IMR-90 (cell line): ENCODE measurements around the gene GLUD1. TPM values are rescaled to one million over a fixed set of nuclear protein-coding genes. Genes with fewer than 3 reads are reported as not detected.

ENCODE experiments used
- ATAC-seq: fragments of 200-7000 bp; cut with Tn5 transposase; 2 replicates; pipeline ENCODE4 v1.9.1; 2020; ENCODE audit warnings: low read depth, mild to moderate bottlenecking, moderate library complexity
- BruUV-seq: library from RNA; stranded (reverse); fragments of 400-500 nt; replicated peaks from 2 replicates; lab custom pipeline; 2021; lab: Mats Ljungman, UMichigan
- CTCF ChIA-PET: fragments of 300-600 bp; formaldehyde crosslinking; extraction: SDS; loops from one replicate; lab custom pipeline; 2021; ENCODE audit warnings: antibody characterized with exemption; lab: Yijun Ruan, JAX
- POLR2A ChIA-PET: fragments of 300-600 bp; sonication (Branson Sonifier 250); formaldehyde crosslinking; loops from one replicate; lab custom pipeline; 2022; ENCODE audit warnings: antibody characterized with exemption; ENCODE audit not compliant: unreplicated experiment; lab: Charles Lee
- DNase-seq: peaks from one replicate; pipeline ENCODE4 v3.0.0; 2013
- H2AFZ ChIP-seq: replicated peaks from 2 replicates; pipeline ENCODE3; 2013; ENCODE audit warnings: low read length, mild to moderate bottlenecking; ENCODE audit not compliant: poor library complexity
- H2AK5ac ChIP-seq: 2 replicates; pipeline ENCODE4 v1.6.1; 2013; ENCODE audit warnings: low read depth, low read length, inconsistent platforms
- H2AK9ac ChIP-seq: replicated peaks from 2 replicates; pipeline ENCODE3; 2013; ENCODE audit warnings: mild to moderate bottlenecking, low read depth, low read length, moderate library complexity; ENCODE audit not compliant: poor library complexity
- H2BK120ac ChIP-seq: 2 replicates; pipeline ENCODE4 v1.6.1; 2013; ENCODE audit warnings: low read depth, low read length, inconsistent platforms
- H2BK15ac ChIP-seq: 3 replicates; pipeline ENCODE4 v1.6.1; 2013; ENCODE audit warnings: low read depth, low read length, inconsistent platforms
- H2BK20ac ChIP-seq: 2 replicates; pipeline ENCODE4 v1.6.1; 2013; ENCODE audit warnings: low read depth, mild to moderate bottlenecking, inconsistent platforms, low read length, moderate library complexity
- H2BK5ac ChIP-seq: 2 replicates; pipeline ENCODE4 v1.6.1; 2013; ENCODE audit warnings: mild to moderate bottlenecking, low read depth, low read length, inconsistent platforms; ENCODE audit not compliant: poor library complexity, severe bottlenecking
- H3K14ac ChIP-seq: replicated peaks from 2 replicates; pipeline ENCODE4 v1.6.1; 2013; ENCODE audit warnings: low read depth, low read length, inconsistent platforms
- H3K18ac ChIP-seq: 2 replicates; pipeline ENCODE4 v1.6.1; 2013; ENCODE audit warnings: low read depth, low read length, control low read depth
- H3K23ac ChIP-seq: 2 replicates; pipeline ENCODE4 v1.6.1; 2013; ENCODE audit warnings: low read depth, low read length, inconsistent platforms
- H3K27ac ChIP-seq: 2 replicates; pipeline ENCODE4 v1.5.1; 2013; ENCODE audit warnings: mild to moderate bottlenecking, control low read depth, low read length; ENCODE audit not compliant: insufficient read depth
- H3K27me3 ChIP-seq: 2 replicates; pipeline ENCODE4 v1.6.1; 2013; ENCODE audit warnings: low read length; ENCODE audit not compliant: control insufficient read depth, insufficient read depth
- H3K36me3 ChIP-seq: 2 replicates; pipeline ENCODE4 v1.6.1; 2013; ENCODE audit warnings: low read length, mixed read lengths; ENCODE audit not compliant: control insufficient read depth, insufficient read depth
- H3K4ac ChIP-seq: 2 replicates; pipeline ENCODE4 v1.6.1; 2013; ENCODE audit warnings: low read depth, low read length, inconsistent platforms
- H3K4me1 ChIP-seq: 2 replicates; pipeline ENCODE4 v1.6.1; 2013; ENCODE audit warnings: low read length, mixed read lengths; ENCODE audit not compliant: control insufficient read depth, insufficient read depth
- H3K4me2 ChIP-seq: 2 replicates; pipeline ENCODE4 v1.6.1; 2013; ENCODE audit warnings: low read depth, mild to moderate bottlenecking, control low read depth, low read length, moderate library complexity
- H3K4me3 ChIP-seq: 2 replicates; pipeline ENCODE4 v1.5.1; 2013; ENCODE audit warnings: low read depth, mild to moderate bottlenecking, control low read depth, low read length, moderate library complexity; ENCODE audit not compliant: insufficient read depth
- H3K56ac ChIP-seq: 2 replicates; pipeline ENCODE4 v1.6.1; 2013; ENCODE audit warnings: low read length, inconsistent platforms; ENCODE audit not compliant: insufficient read depth; ENCODE audit errors: extremely low read depth
- H3K79me1 ChIP-seq, 2 experiments: 2 replicates each; pipeline ENCODE4 v1.6.1; 2013; ENCODE audit warnings: low read length in 2 of 2, inconsistent platforms in 1 of 2, low read depth in 1 of 2
- H3K9ac ChIP-seq: 2 replicates; pipeline ENCODE4 v1.6.1; 2013; ENCODE audit warnings: low read depth, low read length, control low read depth
- H3K9me1 ChIP-seq: 2 replicates; pipeline ENCODE4 v1.6.1; 2013; ENCODE audit warnings: low read length, inconsistent platforms; ENCODE audit not compliant: insufficient read depth
- H3K9me3 ChIP-seq: 2 replicates; pipeline ENCODE4 v1.6.1; 2013; ENCODE audit warnings: low read length; ENCODE audit not compliant: control insufficient read depth, insufficient read depth
- H4K20me1 ChIP-seq: 2 replicates; pipeline ENCODE4 v1.6.1; 2013; ENCODE audit warnings: low read length, inconsistent platforms; ENCODE audit not compliant: insufficient read depth
- H4K5ac ChIP-seq: 2 replicates; pipeline ENCODE4 v1.6.1; 2013; ENCODE audit warnings: mild to moderate bottlenecking, low read depth, low read length, control low read depth
- H4K8ac ChIP-seq, 2 experiments: 2 replicates each; pipeline ENCODE4 v1.6.1; 2013; ENCODE audit warnings: low read depth in 2 of 2, low read length in 2 of 2, control low read depth in 1 of 2, inconsistent platforms in 1 of 2
- H4K91ac ChIP-seq: 2 replicates; pipeline ENCODE4 v1.6.1; 2013; ENCODE audit warnings: low read depth, low read length, inconsistent platforms; ENCODE audit not compliant: insufficient read depth
- CEBPB ChIP-seq: IDR thresholded peaks from 2 replicates; pipeline ENCODE4 v1.6.1; 2012; ENCODE audit warnings: low read depth, low read length, improper control_type of control experiment
- POLR2A ChIP-seq: IDR thresholded peaks from 2 replicates; pipeline ENCODE4 v1.6.1; 2012; ENCODE audit warnings: mild to moderate bottlenecking, low read depth, low read length
- SMC3 ChIP-seq: fragments of 150-350 bp; IDR thresholded peaks from 2 replicates; pipeline ENCODE4 v1.6.1; 2016; ENCODE audit warnings: low read depth, mild to moderate bottlenecking, antibody characterized with exemption, low read length, moderate library complexity
- WGBS, 2 experiments: methylation state at CpG; one replicate each; pipeline versions ENCODE4 v1.1.5 to v1.1.7; 2013; ENCODE audit warnings: missing lambda C conversion rate in 2 of 2; ENCODE audit not compliant: insufficient read length in 1 of 2; ENCODE audit errors: extremely low coverage in 2 of 2; 5-methylcytosine and 5-hydroxymethylcytosine counted together
- dilution Hi-C: fragments of 300-500 bp; cut with HindIII; formaldehyde crosslinking; loops from one replicate; pipeline ENCODE4 v1.14.3; 2018; ENCODE audit warnings: low sequenced_read_pairs; ENCODE audit not compliant: unreplicated experiment
- in situ Hi-C: fragments of 300-500 bp; cut with MboI; formaldehyde crosslinking; loops from 3 replicates; pipeline ENCODE4 v1.14.3; 2019; ENCODE audit warnings: low sequenced_read_pairs, inconsistent platforms, mixed read lengths
- intact Hi-C: fragments of 100-400 bp; cut with micrococcal nuclease; formaldehyde crosslinking; loops from 2 replicates; pipeline ENCODE4 v1.10.0; 2022
- polyA plus RNA-seq, 3 experiments: library from polyadenylated mRNA; depleted of rRNA; stranded (reverse); fragments of >200 nt; gene quantifications; 2 replicates each; pipeline ENCODE4 v1.2.3, GENCODE V29; 2012; ENCODE audit warnings: low replicate concordance in 1 of 3
- total RNA-seq: library from RNA; depleted of rRNA; stranded (reverse); fragments of >200 nt; gene quantifications from 2 replicates; pipeline ENCODE4 v1.2.3, GENCODE V29; 2012

Gene GLUD1
- total and polyA plus RNA-seq, 2 of the 4 experiments (the other 2 are of a cell fraction), result 64.8 to 210 TPM

GRCh38 chr10:87092861-87093631 lies 1.6 kb downstream of the GLUD1 start:
- Histone ChIP-seq H2BK5ac (peak overlapping the region; percentile 53), H2BK120ac (no peak overlapping the region), H4K5ac (no peak overlapping the region), H3K27ac (peak overlapping the region; percentile 71; the same call in 1 of the 2 replicates), H3K18ac (peak overlapping the region; percentile 44), H2AK5ac (no peak overlapping the region), H2AFZ (no peak overlapping the region), H4K8ac (peak overlapping the region in 1 of 2 experiments; percentile 19; a peak in 1 of 4 replicates), H3K23ac (peak overlapping the region; percentile 75; the same call in 1 of the 2 replicates), H2AK9ac (peak overlapping the region; percentile 56), H3K27me3 (no peaks in the 10 kb centered on the region), H3K9ac (peak overlapping the region; percentile 92), H3K9me3 (no peaks in the 10 kb centered on the region), H3K4ac (peak overlapping the region; percentile 44), H3K4me1 (peaks cover 6% of the 10 kb centered on the region), H3K4me2 (peak overlapping the region; percentile 92), H4K20me1 (peaks cover 25% of the 10 kb centered on the region), H2BK15ac (no peak overlapping the region), H2BK20ac (no peak overlapping the region), H4K91ac (peak overlapping the region; percentile 36; the same call in 1 of the 2 replicates), H3K56ac (peak overlapping the region; percentile 37; the same call in 1 of the 2 replicates), H3K36me3 (peaks cover 3% of the 10 kb centered on the region; the same call in 1 of the 2 replicates), H3K14ac (peak overlapping the region; percentile 65), H3K9me1 (peaks cover 10% of the 10 kb centered on the region), H3K4me3 (peak overlapping the region; percentile 84), H3K79me1 (peaks cover 15 to 66% of the 10 kb centered on the region in 2 experiments)
- dilution Hi-C loops, result no loop called here
- in situ Hi-C loops, result no loop called here
- ChIA-PET POLR2A (no interaction called here), CTCF (interaction anchor here (0.5 to 0.6 kb wide), 2 partner anchors 48 to 233 kb away, joined by 4 to 5 read pairs; no protein-coding TSS in a partner anchor)
- WGBS, 2 experiments, result no CpG with 5 or more reads among the region's 9 CpGs
- no peak for ATAC-seq
- peak; percentile 47; the same call in 1 of the 2 replicates for TF ChIP-seq POLR2A
- no peak for TF ChIP-seq SMC3
- TF ChIP-seq CEBPB, result peak; percentile 90
- no TSS peak for BruUV-seq
- intact Hi-C loops, result loop anchor here (2.0 kb wide), 2 partner anchors 124 to 154 kb away; partner anchors contain the start of gene ADIRF
- peak; percentile 28 for DNase-seq
